ENCODE measurements around the gene GRK5. TPM values are rescaled to one million over a fixed set of nuclear protein-coding genes. Genes with fewer than 3 reads are reported as not detected.

Gene GRK5
- total RNA-seq, 1 experiment from 2014 or later, result 1.2 TPM

DNA sequence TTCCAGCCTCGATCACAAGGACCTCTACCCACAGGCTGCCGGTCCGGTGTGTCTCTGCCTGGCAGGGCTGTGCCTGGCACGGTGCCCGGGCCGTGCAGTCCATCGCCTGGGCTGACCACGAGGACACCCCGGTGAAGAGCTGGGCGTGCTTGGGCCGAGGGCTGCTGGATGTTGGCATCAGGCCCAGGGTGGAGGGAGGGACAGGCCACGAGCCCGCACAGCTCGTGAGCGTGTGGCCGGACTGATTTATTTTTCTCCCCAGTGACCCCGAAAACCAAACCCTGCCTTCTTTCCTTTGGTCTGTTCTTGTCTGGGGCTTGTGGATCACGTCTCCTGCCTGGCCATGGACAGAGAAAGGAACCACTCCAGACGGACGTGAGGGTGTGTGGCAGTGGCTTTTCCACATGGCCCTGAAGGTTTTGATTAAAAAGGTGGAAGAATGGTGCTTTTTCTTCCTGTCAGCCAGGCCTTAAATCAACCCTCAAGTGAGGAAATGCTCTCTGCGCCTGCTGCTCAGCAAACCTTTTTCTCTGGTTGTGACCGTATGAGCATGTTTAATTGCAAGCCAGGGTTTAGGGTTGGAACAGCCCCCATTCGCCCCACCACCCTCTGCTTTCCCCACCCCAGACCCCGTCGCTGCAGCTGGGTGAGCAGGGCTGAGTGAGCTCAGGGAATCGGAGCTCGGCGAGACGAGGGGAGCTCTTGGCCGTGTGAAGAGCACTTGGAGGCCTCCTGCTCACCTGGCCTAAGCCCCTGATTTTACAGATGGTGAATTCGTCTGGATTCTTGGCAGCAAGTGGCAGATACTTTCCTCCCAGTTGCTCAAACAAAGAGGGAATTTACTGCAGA is 205.1 kb downstream of the GRK5 start:
- Histone ChIP-seq H4K5ac (ENCODE audit: insufficient read length, low read depth, low read length) (no peak overlapping the region), H3K4ac (ENCODE audit: low read depth, low read length) (no peak overlapping the region; the same call in 1 of the 2 replicates), H4K20me1 (ENCODE audit: control insufficient read depth, insufficient read depth, insufficient read length) (no peaks in the 10 kb centered on the region), H3K18ac (ENCODE audit: insufficient read length, low read depth, low read length) (no peak overlapping the region), H4K91ac (ENCODE audit: insufficient read length, low read depth, low read length) (no peak overlapping the region), H3K9me3 (ENCODE audit: control insufficient read depth, low read depth, low read length) (no peaks in the 10 kb centered on the region), H2AFZ (ENCODE audit: low read length) (no peak overlapping the region), H3K4me1 (ENCODE audit: insufficient read depth, low read length) (no peaks in the 10 kb centered on the region), H3K23ac (ENCODE audit: insufficient read length, low read depth, low read length) (no peak overlapping the region), H3K27ac (ENCODE audit: insufficient read length, low read depth, low read length) (no peak overlapping the region), H3K4me2 (ENCODE audit: insufficient read depth, insufficient read length, low read length) (no peak overlapping the region), H3K23me2 (ENCODE audit: insufficient read length, low read depth, low read length, poor library complexity, severe bottlenecking) (no peaks in the 10 kb centered on the region), H2BK12ac (ENCODE audit: insufficient read length, low read depth, low read length) (no peak overlapping the region), H2AK5ac (ENCODE audit: insufficient read length, low read length) (no peak overlapping the region), H3K79me1 (ENCODE audit: insufficient read depth, low read depth, low read length, poor library complexity, severe bottlenecking) (no peaks in the 10 kb centered on the region), H3K14ac (ENCODE audit: insufficient read depth, low read length) (0 out of 2 replicates have a peak overlapping the region, but pooled peaks have one; percentile 25), H3K79me2 (ENCODE audit: insufficient read depth, low read length) (no peaks in the 10 kb centered on the region), H3K9ac (ENCODE audit: extremely low read depth, insufficient read length, low read length) (no peak overlapping the region), H3K56ac (ENCODE audit: insufficient read length, low read depth, low read length) (no peak overlapping the region), H2BK120ac (ENCODE audit: low read depth, low read length, poor library complexity, severe bottlenecking) (no peak overlapping the region), H2BK15ac (ENCODE audit: low read depth, low read length) (no peak overlapping the region), H2BK5ac (ENCODE audit: insufficient read length, low read length) (no peak overlapping the region), H3K27me3 (ENCODE audit: insufficient read depth, low read length) (no peaks in the 10 kb centered on the region), H3T11ph (ENCODE audit: low read length) (no peak overlapping the region), H4K8ac (replicated peaks; ENCODE audit: insufficient read length, low read depth, low read length) (no peak overlapping the region), H2BK20ac (ENCODE audit: low read depth, low read length, poor library complexity, severe bottlenecking) (no peak overlapping the region)
- no CpG with 5 or more reads among the region's 31 CpGs for WGBS (ENCODE audit: extremely low coverage, insufficient read length, low lambda C conversion rate)
- Mint-ChIP-seq H3K9me3 (no peaks in the 10 kb centered on the region), H3K4me3 (no peak overlapping the region), H3K27me3 (ENCODE audit: low read depth) (peaks cover 3% of the 10 kb centered on the region; the same call in 1 of the 2 replicates), H3K36me3 (ENCODE audit: insufficient read depth in 1 of 3, low read depth in 3 of 3) (no peaks in the 10 kb centered on the region), H3K27ac (no peak overlapping the region), H3K4me1 (peaks cover 9 to 15% of the 10 kb centered on the region in 2 experiments)
- DNase-seq, result no peak
- TF ChIP-seq, protein P1, sequence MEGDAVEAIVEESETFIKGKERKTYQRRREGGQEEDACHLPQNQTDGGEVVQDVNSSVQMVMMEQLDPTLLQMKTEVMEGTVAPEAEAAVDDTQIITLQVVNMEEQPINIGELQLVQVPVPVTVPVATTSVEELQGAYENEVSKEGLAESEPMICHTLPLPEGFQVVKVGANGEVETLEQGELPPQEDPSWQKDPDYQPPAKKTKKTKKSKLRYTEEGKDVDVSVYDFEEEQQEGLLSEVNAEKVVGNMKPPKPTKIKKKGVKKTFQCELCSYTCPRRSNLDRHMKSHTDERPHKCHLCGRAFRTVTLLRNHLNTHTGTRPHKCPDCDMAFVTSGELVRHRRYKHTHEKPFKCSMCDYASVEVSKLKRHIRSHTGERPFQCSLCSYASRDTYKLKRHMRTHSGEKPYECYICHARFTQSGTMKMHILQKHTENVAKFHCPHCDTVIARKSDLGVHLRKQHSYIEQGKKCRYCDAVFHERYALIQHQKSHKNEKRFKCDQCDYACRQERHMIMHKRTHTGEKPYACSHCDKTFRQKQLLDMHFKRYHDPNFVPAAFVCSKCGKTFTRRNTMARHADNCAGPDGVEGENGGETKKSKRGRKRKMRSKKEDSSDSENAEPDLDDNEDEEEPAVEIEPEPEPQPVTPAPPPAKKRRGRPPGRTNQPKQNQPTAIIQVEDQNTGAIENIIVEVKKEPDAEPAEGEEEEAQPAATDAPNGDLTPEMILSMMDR (conservative IDR thresholded peaks at IDR 0.05), result no peak

Data from H9 (cell line).